Measurements from ENCODE around the gene SH2D2A. TPM values are rescaled to one million over a fixed set of nuclear protein-coding genes. Genes with fewer than 3 reads are reported as not detected.

Gene SH2D2A
- total and polyA plus RNA-seq, 2 donors (not counting 3 experiments of a cell fraction or from before 2014, with no cell fraction given) = 0.92 to 1.1 TPM

DNA sequence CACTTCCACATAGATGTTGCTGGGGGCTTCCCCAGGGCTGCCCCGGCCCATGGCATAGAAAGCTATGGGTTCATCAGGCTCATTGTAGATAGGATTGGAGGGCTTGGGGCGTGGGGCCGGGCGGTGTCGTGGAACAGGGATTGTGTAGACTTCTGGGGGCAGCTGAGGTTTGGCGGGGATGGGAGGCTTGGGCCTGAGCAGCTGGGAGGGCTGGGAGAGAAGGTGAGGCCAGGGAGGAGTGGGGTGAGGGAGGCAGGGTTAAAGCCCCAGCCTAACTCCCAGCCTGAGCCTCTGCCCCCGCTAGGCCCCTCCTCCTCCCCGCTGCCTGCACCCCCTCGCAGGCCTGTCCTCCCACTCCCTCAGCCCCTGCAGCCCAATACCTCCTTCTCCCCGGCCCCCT lies 7.4 kb downstream of the SH2D2A start:
- CTCF ChIA-PET = interaction anchor here (1.3 to 1.4 kb wide), 2 partner anchors 83 to 120 kb away, joined by 3 to 4 read pairs; no protein-coding TSS in a partner anchor
- H3K27me3 ChIP-seq (ENCODE audit: control insufficient read depth in 2 of 2, insufficient read depth in 2 of 2, low read length in 2 of 2) = no peaks in the 10 kb centered on the region
- no peaks in the 10 kb centered on the region for H3K79me2 ChIP-seq (ENCODE audit: control insufficient read depth, insufficient read depth, low read length)
- no peak overlapping the region for H2AFZ ChIP-seq (ENCODE audit: low read depth, low read length)
- intact Hi-C loops (cut with micrococcal nuclease) = no loop called here
- H3K4me3 ChIP-seq (replicated peaks in 1 of 3; ENCODE audit: insufficient read depth in 1 of 3, low read depth in 1 of 3, low read length in 3 of 3) = no peak overlapping the region
- dilution Hi-C loops (cut with MboI; ENCODE audit: extremely low pct_ligation_motif_present, low sequenced_read_pairs) = no loop called here
- no peak overlapping the region for H3K9ac ChIP-seq (replicated peaks; ENCODE audit: extremely low read depth, insufficient read depth, low read length)
- H3K27ac ChIP-seq (ENCODE audit: insufficient read depth, low read depth, low read length) = no peak overlapping the region
- FAIRE-seq = no peak
- no peaks in the 10 kb centered on the region for H3K9me1 ChIP-seq (replicated peaks; ENCODE audit: control insufficient read depth, extremely low read depth, insufficient read depth, low read length)
- no peaks in the 10 kb centered on the region for H3K9me3 ChIP-seq (replicated peaks; ENCODE audit: control insufficient read depth, insufficient read depth, low read length)
- H3K4me1 ChIP-seq (ENCODE audit: control insufficient read depth, extremely low read depth, insufficient read depth, low read length) = peaks cover 20% of the 10 kb centered on the region
- DNase-seq (ENCODE audit: low read depth, low spot score) = no peak
- BruUV-seq (replicated peaks) = no TSS peak
- H4K20me1 ChIP-seq (replicated peaks; ENCODE audit: control insufficient read depth, extremely low read depth, insufficient read depth, low read length) = no peaks in the 10 kb centered on the region
- no peaks in the 10 kb centered on the region for H3K36me3 ChIP-seq (ENCODE audit: control insufficient read depth in 2 of 2, extremely low read depth in 1 of 2, insufficient read depth in 2 of 2, low read length in 2 of 2)
- H3K4me2 ChIP-seq (ENCODE audit: insufficient read depth, low read length) = no peak overlapping the region
- no peak for TF ChIP-seq EZH2 (IDR thresholded peaks at IDR 0.05; ENCODE audit: borderline replicate concordance, low read depth, low read length, severe bottlenecking)
- no peak for TF ChIP-seq POLR2AphosphoS5 (IDR thresholded peaks at IDR 0.05; ENCODE audit: insufficient read depth, low read depth, low read length)
- no peak for TF ChIP-seq CTCF (IDR thresholded peaks at IDR 0.05; ENCODE audit: extremely low read depth in 1 of 2, insufficient read depth in 1 of 2, low read depth in 1 of 2, low read length in 2 of 2)
- TF ChIP-seq, protein P1, sequence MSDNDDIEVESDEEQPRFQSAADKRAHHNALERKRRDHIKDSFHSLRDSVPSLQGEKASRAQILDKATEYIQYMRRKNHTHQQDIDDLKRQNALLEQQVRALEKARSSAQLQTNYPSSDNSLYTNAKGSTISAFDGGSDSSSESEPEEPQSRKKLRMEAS (IDR thresholded peaks at IDR 0.05; ENCODE audit: insufficient read depth, insufficient read length) = no peak
- no peak for TF ChIP-seq JUN (IDR thresholded peaks at IDR 0.05; ENCODE audit: borderline replicate concordance, insufficient read depth, insufficient read length, low read depth)
- TF ChIP-seq FOS (IDR thresholded peaks at IDR 0.05; ENCODE audit: borderline replicate concordance, insufficient read depth, low read length) = no peak
- no peak for TF ChIP-seq MYC (IDR thresholded peaks at IDR 0.05; ENCODE audit: low read depth, low read length)
- no peak for TF ChIP-seq GATA2 (IDR thresholded peaks at IDR 0.05; ENCODE audit: insufficient read depth, insufficient read length, low read depth, low read length)
- TF ChIP-seq POLR2A (IDR thresholded peaks at IDR 0.05; ENCODE audit: low read depth, low read length) = no peak
- POLR2A ChIA-PET = no interaction called here

Measured in endothelial cell of umbilical vein (primary cell).